GM21447 (cell line): ENCODE results near the gene DTX3.

Source experiments
- ATAC-seq: cut with Tn5 transposase; IDR thresholded peaks from one replicate; pipeline ENCODE4 v1.9.1; 2021; ENCODE audit not compliant: unreplicated experiment

DTX3 gene

GRCh38 chr12:57619434-57620244, 15.0 kb downstream of the DTX3 start:
- no peak for ATAC-seq

DNA sequence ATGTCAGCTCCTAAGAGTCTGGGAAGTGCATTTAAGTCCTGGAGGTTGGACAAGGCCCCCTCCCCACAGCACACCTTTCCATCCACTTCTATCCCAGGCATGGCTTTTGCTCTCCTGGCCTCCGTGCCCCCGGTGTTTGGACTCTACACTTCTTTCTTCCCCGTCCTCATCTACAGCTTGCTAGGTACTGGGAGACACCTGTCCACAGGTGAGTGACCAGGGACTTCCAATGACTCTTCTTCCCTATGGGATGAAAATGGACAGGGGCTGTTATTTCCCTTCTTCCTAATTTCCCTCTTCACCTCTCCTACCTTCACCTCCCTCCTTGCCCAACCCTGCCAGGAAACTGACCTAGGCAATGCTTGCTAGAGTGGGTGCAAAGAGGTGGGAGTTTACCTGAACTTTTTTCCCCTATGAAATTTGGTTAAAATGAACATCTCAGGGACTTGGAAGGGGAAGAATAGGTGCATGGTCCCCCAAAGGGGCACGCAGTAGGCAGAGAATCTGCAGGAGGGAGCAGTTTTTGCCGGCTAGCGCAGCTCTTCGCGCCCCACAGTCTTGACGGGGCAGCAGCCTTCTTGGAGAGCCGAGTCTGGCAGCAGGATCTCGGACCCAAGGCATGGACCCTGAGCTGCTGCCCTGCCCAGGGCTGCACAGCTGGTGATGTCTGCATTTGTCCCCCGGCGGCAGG, 15.8 kb downstream of the DTX3 start:
- no peak for ATAC-seq

- no peak for ATAC-seq
These were observed 16.4 kb downstream of the DTX3 start for GRCh38 chr12:57620936-57621496.

GRCh38 chr12:57621497-57622292, 17.1 kb downstream of the DTX3 start:
- ATAC-seq, result no peak

GRCh38 chr12:57622293-57623245, 17.9 kb downstream of the DTX3 start:
- ATAC-seq, result no peak

DNA sequence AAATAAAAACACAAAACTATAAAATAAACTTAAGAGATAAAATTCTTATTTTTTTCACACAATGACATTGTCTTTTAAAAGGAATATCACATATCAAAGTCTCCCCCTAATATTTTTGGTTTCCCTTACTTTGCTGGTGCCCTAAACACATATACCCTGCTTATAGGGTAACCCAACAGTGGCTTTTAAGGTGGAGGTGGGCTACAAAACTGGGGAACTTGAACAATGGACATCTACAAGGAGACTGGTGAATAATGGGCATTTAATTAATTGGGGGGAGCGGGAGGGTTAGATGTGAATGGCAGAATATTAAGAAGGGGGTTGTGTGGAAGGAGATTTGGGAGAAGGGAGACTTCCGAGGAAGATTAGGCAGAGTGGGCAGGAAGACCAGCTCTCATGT, 18.8 kb downstream of the DTX3 start:
- ATAC-seq, result no peak

DNA sequence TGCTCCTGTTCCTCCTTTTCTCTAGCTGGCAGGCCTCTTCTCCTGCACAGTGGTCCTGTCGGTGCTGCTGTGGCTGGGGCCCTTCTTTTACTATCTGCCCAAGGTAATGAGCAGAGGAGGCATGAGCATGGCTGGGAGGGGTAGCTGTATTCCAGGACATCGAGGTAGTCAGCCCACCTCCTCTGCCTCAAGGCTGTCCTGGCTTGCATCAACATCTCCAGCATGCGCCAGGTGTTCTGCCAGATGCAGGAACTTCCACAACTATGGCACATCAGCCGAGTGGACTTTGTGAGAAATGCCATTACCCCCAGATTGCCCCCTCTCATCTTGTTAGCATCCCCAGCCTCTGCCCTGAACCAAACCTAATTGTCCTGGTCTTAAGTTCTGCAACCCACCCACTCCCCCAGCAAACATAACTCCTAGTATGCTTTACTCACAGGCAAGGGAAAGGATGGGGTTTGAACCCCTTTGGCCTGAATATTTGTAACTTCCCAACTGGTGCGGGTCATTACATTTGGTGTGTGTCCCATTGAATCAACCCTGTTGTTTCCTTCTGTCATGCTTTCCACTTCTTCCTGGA, 19.3 kb downstream of the DTX3 start:
- ATAC-seq, result no peak

DNA sequence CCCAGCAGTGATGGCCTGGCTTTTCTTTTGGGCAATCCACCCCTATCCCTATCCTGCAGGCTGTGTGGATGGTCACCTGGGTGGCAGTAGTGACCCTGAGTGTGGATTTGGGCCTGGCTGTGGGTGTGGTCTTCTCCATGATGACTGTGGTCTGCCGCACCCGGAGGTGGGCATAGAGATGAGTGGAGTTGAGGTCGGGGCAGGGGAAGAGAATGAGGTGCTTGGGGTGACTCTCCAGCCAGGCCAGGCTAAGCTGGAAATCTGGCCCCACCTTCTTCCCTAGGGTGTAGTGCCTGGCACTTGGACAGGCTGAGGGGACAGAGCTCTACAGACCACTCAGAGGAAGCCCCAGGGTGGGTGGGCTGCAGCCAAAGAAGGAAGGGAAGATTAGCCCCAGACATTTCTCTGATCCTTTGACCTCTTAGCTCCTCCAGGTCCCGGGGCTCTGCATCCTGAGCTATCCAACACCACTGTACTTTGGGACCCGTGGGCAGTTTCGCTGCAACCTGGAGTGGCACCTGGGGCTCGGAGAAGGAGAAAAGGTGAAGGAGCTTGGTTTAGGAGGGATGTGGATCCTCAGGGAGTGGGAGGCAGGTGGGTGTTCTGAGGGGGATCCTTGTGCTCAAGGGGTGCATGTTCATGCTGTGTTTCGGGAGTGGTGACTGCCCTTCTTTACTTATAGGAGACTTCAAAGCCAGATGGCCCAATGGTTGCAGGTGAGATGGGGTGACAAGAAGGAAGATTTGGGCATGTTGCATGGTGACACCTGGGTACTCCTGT, 20.0 kb downstream of the DTX3 start:
- ATAC-seq, result no peak

DNA sequence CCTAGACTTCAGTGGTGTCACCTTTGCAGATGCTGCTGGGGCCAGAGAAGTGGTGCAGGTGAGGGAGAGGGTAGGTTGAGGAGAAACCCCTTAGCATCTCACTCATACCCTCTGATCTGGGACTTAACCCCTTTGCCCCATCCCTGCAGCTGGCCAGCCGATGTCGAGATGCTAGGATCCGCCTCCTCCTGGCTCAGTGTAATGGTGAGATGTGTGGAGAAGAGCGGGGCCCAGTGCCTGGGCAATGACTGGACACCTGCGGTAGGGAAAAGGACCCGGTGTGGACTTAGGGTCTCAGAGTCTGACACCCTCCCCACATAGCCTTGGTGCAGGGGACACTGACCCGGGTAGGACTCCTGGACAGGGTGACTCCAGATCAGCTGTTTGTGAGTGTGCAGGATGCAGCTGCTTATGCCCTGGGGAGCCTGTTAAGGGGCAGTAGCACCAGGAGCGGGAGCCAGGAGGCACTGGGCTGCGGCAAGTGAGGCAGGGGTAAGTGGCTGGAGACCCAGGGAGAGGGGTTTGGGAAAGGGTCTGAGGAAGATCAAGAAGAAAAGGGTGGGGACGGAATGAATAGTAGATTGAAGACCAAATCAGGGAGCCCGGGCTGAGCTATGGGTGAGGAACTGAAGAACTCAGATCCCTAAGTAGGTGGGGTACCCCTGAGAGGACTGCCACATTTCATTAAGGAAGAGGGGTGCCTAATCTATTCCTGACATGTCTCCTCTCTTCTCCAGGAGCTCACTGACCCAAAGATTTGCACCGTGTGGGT, 20.8 kb downstream of the DTX3 start:
- ATAC-seq, result no peak

DNA sequence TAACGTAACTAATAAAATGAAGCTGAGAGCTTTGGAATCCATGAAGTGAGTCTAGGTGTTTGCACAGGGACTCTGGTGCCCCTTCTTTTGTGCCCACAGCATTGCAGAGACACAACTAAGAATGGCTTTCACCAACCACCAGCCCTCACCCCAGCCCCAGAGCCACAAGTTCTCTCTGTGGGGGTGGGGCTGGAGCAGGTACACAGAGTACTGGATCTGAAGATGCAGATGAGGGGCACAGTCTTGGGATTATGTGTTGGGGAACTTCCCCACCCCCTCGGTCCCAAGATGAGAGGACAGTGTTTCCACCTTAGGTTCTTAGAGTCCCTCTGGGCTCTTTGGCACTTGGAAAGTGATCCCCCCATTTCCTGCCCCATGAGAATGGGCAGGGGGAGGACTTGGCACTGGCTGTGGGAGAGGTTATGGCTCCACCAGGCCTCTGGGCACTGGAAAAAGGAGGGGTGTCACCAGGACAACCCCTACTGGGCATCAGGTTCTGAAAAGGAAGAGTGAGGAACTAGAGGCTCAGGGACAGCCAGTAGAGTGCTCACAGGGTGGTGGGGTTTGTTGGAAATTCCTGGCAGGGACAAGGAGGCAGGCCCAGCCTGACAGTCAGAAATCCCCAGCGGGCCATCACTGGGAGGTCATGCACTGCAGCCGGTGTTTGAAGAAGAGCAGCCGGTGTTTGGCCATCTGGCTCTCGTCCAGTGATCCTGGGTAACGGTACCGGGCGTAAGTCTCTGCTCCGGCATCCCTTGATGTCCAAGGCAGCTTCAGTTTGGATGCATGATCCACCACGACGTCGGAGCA, 21.7 kb downstream of the DTX3 start:
- ATAC-seq, result no peak

DNA sequence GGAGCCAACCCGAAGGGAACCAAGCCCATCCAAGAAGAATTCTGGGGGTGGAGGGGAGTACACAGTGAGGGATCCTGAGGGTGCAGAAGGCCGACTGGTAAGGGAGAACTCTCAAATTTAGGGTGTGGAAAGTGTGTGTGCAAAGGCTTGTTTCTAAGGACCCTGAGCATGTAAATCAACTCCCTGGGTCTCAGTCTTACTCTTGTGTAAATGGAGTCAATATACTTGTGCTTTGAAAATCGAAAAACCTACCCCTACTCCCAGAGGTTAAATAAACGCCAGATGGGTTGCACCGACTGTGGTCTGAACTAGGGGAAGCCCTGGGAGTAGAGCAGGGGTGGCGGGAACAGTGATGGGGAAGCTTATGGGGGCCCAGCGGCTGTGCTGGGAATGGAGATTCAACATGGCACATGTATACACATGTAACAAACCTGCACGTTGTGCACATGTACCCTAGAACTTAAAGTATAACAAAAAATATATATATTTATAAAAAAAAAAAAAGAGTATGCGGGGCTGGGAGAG, 22.4 kb downstream of the DTX3 start:
- no peak for ATAC-seq

GRCh38 chr12:57627501-57628279, 23.1 kb downstream of the DTX3 start:
- ATAC-seq, result no peak

DNA sequence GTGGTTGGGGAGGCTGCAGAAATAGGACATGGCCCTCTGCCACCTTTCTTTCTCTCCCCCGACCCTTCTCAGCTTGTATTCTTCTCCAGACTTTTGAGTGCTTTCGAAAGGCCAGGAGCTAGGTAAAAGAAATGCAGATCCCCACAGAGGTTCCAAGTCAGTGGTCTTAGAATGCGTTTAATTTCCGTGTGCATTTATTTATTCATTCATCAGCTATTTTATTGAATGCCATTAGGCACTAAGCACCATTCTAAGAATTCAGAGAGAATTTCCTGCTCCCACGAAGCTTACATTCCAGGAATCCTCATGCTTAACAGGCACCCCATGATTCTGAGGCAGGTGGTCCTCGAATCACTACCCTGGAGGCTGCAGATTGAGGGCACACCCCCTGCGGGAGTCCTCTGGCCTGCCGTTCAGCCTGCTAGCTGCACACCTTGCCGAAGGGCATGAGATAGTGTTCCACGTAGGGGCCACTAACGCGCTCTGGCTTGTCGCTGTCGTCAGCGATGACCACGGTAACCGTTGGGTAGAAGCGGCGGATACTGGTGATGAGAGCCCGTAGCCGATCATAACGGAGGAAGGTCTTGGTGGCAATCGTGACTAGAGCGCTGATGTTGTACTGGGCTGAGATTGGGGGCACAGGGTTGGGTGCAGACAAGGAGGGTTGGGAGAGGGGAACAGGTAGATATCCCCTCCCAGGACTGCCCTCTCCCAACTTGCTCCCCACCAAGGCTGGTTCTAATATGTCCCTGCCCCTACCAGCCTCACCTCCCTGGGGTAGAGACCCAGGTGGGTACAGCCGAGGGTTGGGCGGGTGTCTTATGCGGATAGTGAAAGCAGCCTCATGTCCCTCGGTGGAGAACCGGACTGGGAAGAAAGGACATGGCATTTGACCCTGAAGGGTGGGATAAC, 23.9 kb downstream of the DTX3 start:
- no peak for ATAC-seq

GRCh38 chr12:57629897-57630471, 25.4 kb downstream of the DTX3 start:
- no peak for ATAC-seq

DNA sequence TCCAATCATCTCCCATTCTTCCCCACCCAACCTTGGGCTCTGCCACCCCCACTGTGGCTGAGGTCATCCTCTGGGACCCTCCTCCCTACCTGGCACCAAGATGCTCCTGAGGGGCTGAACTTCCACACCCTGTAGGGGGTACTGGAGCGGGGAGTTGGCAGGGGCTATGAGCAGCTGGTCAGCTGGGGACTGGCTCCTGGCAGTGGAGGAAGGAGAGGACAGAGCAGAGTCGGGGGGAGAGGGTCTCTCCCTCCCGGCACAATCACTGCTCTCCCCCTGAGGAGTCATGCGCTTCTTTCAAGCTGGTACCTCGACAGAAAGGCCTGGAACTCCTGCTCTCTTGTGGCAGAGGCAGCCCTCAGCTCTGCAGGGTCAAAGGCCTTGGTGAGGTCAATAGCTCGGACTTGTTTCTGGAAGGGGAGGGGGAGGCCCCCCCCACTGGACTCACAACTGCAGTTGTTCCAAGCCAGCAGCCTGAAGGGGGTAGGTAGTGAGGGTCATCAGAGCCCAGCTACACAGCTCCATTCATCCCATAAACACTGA, 26.3 kb downstream of the DTX3 start:
- no peak for ATAC-seq
